NCI-H1694 treated with DMSO at 0.1 percent for 48 hours (cell line): ENCODE measurements around the gene SH2D4B.

ENCODE experiments used
- DNase-seq: peaks from one replicate; lab custom pipeline; 2025; lab: John Stamatoyannopoulos, UW

Gene SH2D4B

GRCh38 chr10:80537736-80538480, at the start of gene SH2D4B:
Gene SH2D4B (plus strand): TSS chr10:80537902. CDS start chr10:80538332, 430 bp downstream.
- no peak for DNase-seq

- no peak for DNase-seq
These were observed 49.1 kb upstream of the SH2D4B start for GRCh38 chr10:80488539-80489066.

- no peak for DNase-seq
These were observed 48.2 kb upstream of the SH2D4B start for GRCh38 chr10:80489371-80490112.

- DNase-seq: no peak
These were observed 46.2 kb upstream of the SH2D4B start for GRCh38 chr10:80491251-80492102.

GRCh38 chr10:80492848-80493521, 44.7 kb upstream of the SH2D4B start:
- no peak for DNase-seq

- no peak for DNase-seq
These were observed 44.1 kb upstream of the SH2D4B start for GRCh38 chr10:80493522-80494051.

- no peak for DNase-seq
These were observed 41.0 kb upstream of the SH2D4B start for GRCh38 chr10:80496555-80497172.

GRCh38 chr10:80497187-80498077, 40.3 kb upstream of the SH2D4B start:
- no peak for DNase-seq

- DNase-seq: no peak
These were observed 39.4 kb upstream of the SH2D4B start for GRCh38 chr10:80498078-80498832.

GRCh38 chr10:80498833-80499741, 38.6 kb upstream of the SH2D4B start:
- DNase-seq: no peak

- DNase-seq: no peak
These were observed 36.9 kb upstream of the SH2D4B start for GRCh38 chr10:80500572-80501380.

- DNase-seq: no peak
These were observed 36.3 kb upstream of the SH2D4B start for GRCh38 chr10:80501381-80501912.

- no peak for DNase-seq
These were observed 35.7 kb upstream of the SH2D4B start for GRCh38 chr10:80501913-80502521.

GRCh38 chr10:80502621-80503583, 34.8 kb upstream of the SH2D4B start:
- no peak for DNase-seq

- DNase-seq: no peak
These were observed 34.0 kb upstream of the SH2D4B start for GRCh38 chr10:80503584-80504157.
